ENCODE results near the gene DTNB. TPM values are rescaled to one million over a fixed set of nuclear protein-coding genes. Genes with fewer than 3 reads are reported as not detected.

DTNB gene
- total and polyA plus RNA-seq, 10 of the 15 experiments (the other 5 are each of a cell fraction or from before 2014, with no cell fraction given) = 4.5 to 30.6 (median 11.9) TPM

- POLR2A ChIA-PET = interaction anchor here (1.4 kb wide), 1 partner anchor 16 kb away, joined by 5 read pairs; no protein-coding TSS in a partner anchor
- SMC1A ChIA-PET (ENCODE audit: uncharacterized antibody, unreplicated experiment) = no interaction called here
Observed at GRCh38 chr2:25331686-25332365, 341.6 kb downstream of the DTNB start.

More at GRCh38 chr2:25331686-25332365, 341.6 kb downstream of the DTNB start:
- no peak overlapping the region for H3K27ac ChIP-seq (ENCODE audit: control insufficient read depth, insufficient read depth)
- DNase-seq (ENCODE audit: low read depth, low spot score) = no peak
- peak; percentile 30; the same call in 2 of the 3 replicates for ATAC-seq
- peaks cover 0 to 7% of the 10 kb centered on the region in 2 experiments; a peak in 3 of 4 replicates for H3K36me3 ChIP-seq (ENCODE audit: control insufficient read depth in 2 of 2, insufficient read depth in 2 of 2, low read length in 1 of 2)
- no peak overlapping the region for H3K9ac ChIP-seq (ENCODE audit: control insufficient read depth, insufficient read depth, low read length)
- BruUV-seq (replicated peaks) = no TSS peak
- no peak overlapping the region for H3K4me3 ChIP-seq
- no peak overlapping the region for H2AFZ ChIP-seq (ENCODE audit: control insufficient read depth, low read depth, low read length)
- H3K4me1 ChIP-seq (ENCODE audit: control insufficient read depth, insufficient read depth, low read length) = peaks cover 18% of the 10 kb centered on the region
- no peaks in the 10 kb centered on the region for H3K27me3 ChIP-seq (replicated peaks in 1 of 2; ENCODE audit: control insufficient read depth in 2 of 2, insufficient read depth in 2 of 2, low read length in 1 of 2)
- no peak for FAIRE-seq
- no peak overlapping the region for H3K4me2 ChIP-seq (ENCODE audit: control insufficient read depth, insufficient read depth)
- in situ Hi-C loops (cut with MboI) = no loop called here
- RAD21 ChIA-PET (ENCODE audit: unreplicated experiment) = no interaction called here
- peaks cover 7% of the 10 kb centered on the region for H3K79me2 ChIP-seq (ENCODE audit: control insufficient read depth, insufficient read depth, low read length)
- 82% methylated on average over 21 of the region's 23 CpGs for WGBS (ENCODE audit: insufficient coverage, insufficient replicate concordance, low lambda C conversion rate, missing lambda C conversion rate)
- intact Hi-C loops (cut with micrococcal nuclease; ENCODE audit: unreplicated experiment) = no loop called here
- no peak for TF ChIP-seq PBX3 (IDR thresholded peaks at IDR 0.05; ENCODE audit: insufficient replicate concordance, low read depth, low read length)
- no peak for TF ChIP-seq HDAC6 (IDR thresholded peaks at IDR 0.05; ENCODE audit: unreplicated experiment)
- TF ChIP-seq REST (IDR thresholded peaks at IDR 0.05; ENCODE audit: low read depth, low read length) = no peak
- no peak for TF ChIP-seq BCLAF1 (IDR thresholded peaks at IDR 0.05)
- peaks cover 4% of the 10 kb centered on the region for H4K20me1 ChIP-seq (ENCODE audit: control insufficient read depth, insufficient read depth)
- CTCF ChIA-PET = no interaction called here
- peaks cover 2% of the 10 kb centered on the region; the same call in 2 of the 3 replicates for H3K9me3 ChIP-seq (replicated peaks; ENCODE audit: control insufficient read depth, insufficient read depth, low read length)

Data from GM12878 (cell line).